Activated CD4-positive, alpha-beta memory T cell treated with anti-CD3 and anti-CD28 coated beads, Interleukin-2, amount 10 ng/mL, durations not matched to agents 7 days and 5 days (primary cell): ENCODE measurements around the gene TAMM41. TPM values are rescaled to one million over a fixed set of nuclear protein-coding genes. Genes with fewer than 3 reads are reported as not detected.
A peak's percentile ranks its signal among the peaks of the same experiment; 100 is the strongest.
"Not testable (repeated sequence)": the region's sequence is repeated elsewhere in the genome, so short reads cannot be mapped to it uniquely, and the experiment has no call there.

Experiments used
- CTCF ChIA-PET: fragments of 350-600 bp; sonication (Branson Sonifier 250); formaldehyde crosslinking; loops from one replicate; lab custom pipeline; 2021; ENCODE audit warnings: antibody characterized with exemption, inconsistent platforms; lab: Charles Lee
- POLR2A ChIA-PET: fragments of 350-600 bp; sonication (Branson Sonifier 250); formaldehyde crosslinking; loops from one replicate; lab custom pipeline; 2021; ENCODE audit warnings: antibody characterized with exemption; lab: Charles Lee
- DNase-seq: peaks from one replicate; pipeline ENCODE4 v3.0.0-alpha.2; 2020
- H3K27ac Mint-ChIP-seq: one replicate; pipeline ENCODE4 v1.8.0; 2021; ENCODE audit warnings: mild to moderate bottlenecking, mixed read lengths
- H3K27me3 Mint-ChIP-seq: one replicate; pipeline ENCODE4 v1.8.0; 2021; ENCODE audit warnings: mixed read lengths
- H3K36me3 Mint-ChIP-seq: one replicate; pipeline ENCODE4 v1.8.0; 2021; ENCODE audit warnings: low read depth, mixed read lengths
- H3K4me1 Mint-ChIP-seq: one replicate; pipeline ENCODE4 v1.8.0; 2021; ENCODE audit warnings: mixed read lengths
- H3K4me3 Mint-ChIP-seq: one replicate; pipeline ENCODE4 v1.8.0; 2021; ENCODE audit warnings: mild to moderate bottlenecking, mixed read lengths
- H3K9me3 Mint-ChIP-seq: one replicate; pipeline ENCODE4 v1.8.0; 2021; ENCODE audit warnings: mixed read lengths
- total RNA-seq, 2 experiments: library from RNA; stranded (reverse); gene quantifications; one replicate each; pipeline ENCODE4 v1.2.3, GENCODE V29; 2021

Gene TAMM41
- total RNA-seq, 2 experiments from 2014 or later = 19.5 to 20.9 TPM

DNA sequence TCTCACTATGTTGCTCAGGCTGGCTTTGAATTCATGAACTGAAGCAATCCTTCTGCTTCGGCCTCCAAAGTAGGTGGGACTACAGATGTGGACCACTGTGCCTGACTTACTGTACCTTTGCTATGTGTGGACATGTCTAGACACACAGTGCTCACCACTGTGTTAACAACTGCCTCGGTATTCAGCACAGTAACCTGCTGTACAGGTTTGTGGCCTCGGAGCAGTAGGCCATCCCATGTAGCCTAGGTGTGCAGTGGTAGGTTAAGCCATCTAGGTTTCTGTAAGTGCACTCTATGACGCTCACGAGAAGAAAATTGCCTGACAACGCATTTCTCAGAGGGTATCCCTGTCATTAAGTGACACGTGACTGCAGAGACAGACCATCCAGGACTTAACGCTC is 70.3 kb downstream of the TAMM41 start:
- Mint-ChIP-seq H3K4me1 (peaks cover 4% of the 10 kb centered on the region), H3K9me3 (no peaks in the 10 kb centered on the region), H3K36me3 (no peaks in the 10 kb centered on the region), H3K4me3 (no peak overlapping the region), H3K27ac (no peak overlapping the region), H3K27me3 (no peaks in the 10 kb centered on the region)
- CTCF ChIA-PET = interaction anchor here (1.7 kb wide), 1 partner anchor 28 kb away, joined by 4 read pairs; no protein-coding TSS in a partner anchor
- no peak for DNase-seq
- POLR2A ChIA-PET = no interaction called here

DNA sequence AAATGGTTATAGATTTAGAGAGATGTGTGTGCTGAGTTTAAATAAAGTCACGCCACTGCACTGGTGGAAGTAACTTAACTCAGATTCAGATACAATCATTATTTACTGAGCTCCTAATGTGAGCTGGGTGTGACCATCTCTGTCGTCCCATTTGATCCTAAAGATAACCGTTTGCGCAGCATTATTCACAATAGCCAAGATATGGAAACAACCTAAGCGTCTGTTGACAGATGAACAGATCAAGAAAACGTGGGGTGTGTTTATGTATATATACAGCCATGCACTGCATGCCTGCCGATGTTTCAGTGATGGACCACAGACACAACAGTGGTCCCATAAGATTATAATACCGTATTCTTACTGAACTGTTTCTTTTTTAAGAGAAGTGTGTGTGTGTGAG is 71.2 kb downstream of the TAMM41 start:
- ChIA-PET POLR2A (no interaction called here), CTCF (no interaction called here)
- no peaks in the 10 kb centered on the region for H3K36me3 Mint-ChIP-seq
- no peaks in the 10 kb centered on the region for H3K27me3 Mint-ChIP-seq
- no peak overlapping the region for H3K4me3 Mint-ChIP-seq
- no peaks in the 10 kb centered on the region for H3K9me3 Mint-ChIP-seq
- H3K4me1 Mint-ChIP-seq = peaks cover 13% of the 10 kb centered on the region
- H3K27ac Mint-ChIP-seq = no peak overlapping the region
- no peak for DNase-seq

DNA sequence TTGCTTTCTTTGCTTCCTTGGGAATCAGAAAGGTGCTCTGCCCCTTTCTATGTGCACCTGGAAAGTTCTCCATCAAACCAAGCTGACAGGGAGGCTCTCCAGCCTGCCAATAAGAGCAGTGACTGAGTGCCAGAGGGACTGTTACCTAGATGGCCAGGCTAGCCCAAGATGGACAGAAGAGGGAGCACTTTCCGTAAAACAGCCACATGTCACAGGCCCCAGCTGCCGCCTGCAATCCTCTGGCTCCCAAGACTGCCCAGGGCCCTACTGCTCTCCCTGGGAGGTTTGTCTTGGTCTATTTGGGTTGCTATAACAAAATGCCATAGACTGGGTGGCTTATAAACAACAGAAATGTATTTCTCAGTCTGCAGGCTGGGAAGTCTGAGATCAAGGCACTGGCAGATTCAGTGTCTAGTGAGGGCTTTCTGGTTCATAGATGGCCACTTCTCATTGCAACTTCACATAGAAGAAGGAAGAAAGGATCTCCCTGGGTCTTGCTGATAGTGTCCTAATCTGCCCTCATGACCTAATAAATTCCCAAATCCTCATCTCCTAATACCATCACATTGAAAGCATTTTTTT is 72.3 kb downstream of the TAMM41 start:
- no peak overlapping the region for H3K4me3 Mint-ChIP-seq
- ChIA-PET POLR2A (no interaction called here), CTCF (interaction anchor here (1.6 kb wide), 1 partner anchor 149 kb away, joined by 3 read pairs; no protein-coding TSS in a partner anchor)
- no peaks in the 10 kb centered on the region for H3K9me3 Mint-ChIP-seq
- H3K27me3 Mint-ChIP-seq = no peaks in the 10 kb centered on the region
- DNase-seq = no peak
- no peak overlapping the region for H3K27ac Mint-ChIP-seq
- no peaks in the 10 kb centered on the region for H3K36me3 Mint-ChIP-seq
- H3K4me1 Mint-ChIP-seq = peaks cover 24% of the 10 kb centered on the region

DNA sequence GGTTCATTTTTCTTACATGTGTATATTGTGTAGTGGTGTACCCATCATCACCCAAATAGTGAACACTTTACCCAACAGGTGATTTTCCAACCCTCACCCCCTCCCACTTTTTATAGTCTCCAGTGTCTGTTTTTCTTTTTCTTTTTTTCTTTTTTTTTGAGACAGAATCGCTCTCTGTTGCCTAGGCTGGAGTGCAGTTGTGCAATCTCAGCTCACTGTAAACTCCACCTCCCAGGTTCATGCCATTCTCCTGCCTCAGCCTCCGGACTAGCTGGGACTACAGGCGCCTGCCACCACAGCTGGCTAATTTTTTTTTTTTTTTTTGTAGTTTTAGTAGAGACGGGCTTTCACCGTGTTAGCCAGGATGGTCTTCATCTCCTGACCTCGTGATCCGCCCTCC is 74.8 kb downstream of the TAMM41 start:
- H3K27me3 Mint-ChIP-seq, H3K27ac Mint-ChIP-seq, DNase-seq, CTCF ChIA-PET, H3K9me3 Mint-ChIP-seq, H3K4me3 Mint-ChIP-seq, H3K36me3 Mint-ChIP-seq: not testable (repeated sequence)
- peaks cover 31% of the 10 kb centered on the region for H3K4me1 Mint-ChIP-seq
- POLR2A ChIA-PET = interaction anchor here (1.5 kb wide), 1 partner anchor 10 kb away, joined by 5 read pairs; no protein-coding TSS in a partner anchor

DNA sequence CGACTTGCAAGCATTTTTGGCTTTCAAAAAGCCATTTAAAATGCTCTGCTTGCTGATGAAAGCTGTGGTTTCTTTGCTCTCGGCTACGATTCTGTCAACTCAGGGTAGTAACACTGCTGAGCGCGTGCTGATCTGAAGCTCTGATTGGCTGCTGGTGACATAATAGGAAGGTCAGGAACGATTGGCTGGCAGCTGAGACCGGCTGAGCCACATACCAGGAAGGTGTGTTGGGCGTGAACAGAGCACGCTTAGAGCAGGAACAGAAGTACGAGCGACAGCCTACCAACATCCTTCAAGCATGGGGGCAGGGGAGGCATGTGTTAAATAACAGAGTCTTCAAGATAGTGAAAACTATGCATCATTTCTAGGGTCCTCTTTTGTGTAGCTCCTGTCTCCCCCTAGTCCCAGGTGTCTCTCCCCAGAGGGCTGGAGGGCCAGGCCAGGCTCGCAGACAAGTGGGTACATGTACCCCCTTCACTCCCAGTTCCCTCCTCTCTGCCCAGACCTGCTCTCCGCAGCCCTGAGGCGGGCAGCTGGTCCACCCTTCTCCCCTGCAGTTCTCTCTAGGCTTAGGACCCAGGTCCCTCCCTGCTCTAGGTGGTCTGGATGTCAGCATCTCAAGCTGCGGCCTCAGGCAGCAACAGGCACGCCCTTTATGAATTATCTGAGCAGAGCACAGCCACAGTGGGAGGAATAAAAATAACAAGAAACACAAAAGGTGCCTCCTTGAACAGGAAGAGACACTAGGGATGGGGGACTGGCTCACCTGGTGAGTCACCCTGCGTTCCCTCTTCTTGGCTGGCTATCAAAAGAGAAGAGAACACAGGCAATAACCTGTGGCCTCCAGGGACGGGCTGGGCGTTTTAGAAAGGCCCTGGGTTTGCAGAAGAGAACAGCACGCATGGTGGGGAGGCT is 76.0 kb downstream of the TAMM41 start:
- Mint-ChIP-seq H3K36me3 (no peaks in the 10 kb centered on the region), H3K9me3 (no peaks in the 10 kb centered on the region), H3K27me3 (no peaks in the 10 kb centered on the region), H3K4me3 (peak overlapping the region; percentile 26), H3K4me1 (peaks cover 40% of the 10 kb centered on the region), H3K27ac (peak overlapping the region; percentile 83)
- POLR2A ChIA-PET = interaction anchor here (0.9 to 2.2 kb wide), 10 partner anchors 9 to 498 kb away, joined by 3 to 32 read pairs (median 5); partner anchors contain the start of genes ATG7 and TAMM41
- CTCF ChIA-PET = interaction anchor here (0.9 to 2.1 kb wide), 5 partner anchors 13 to 76 kb away, joined by 3 to 10 read pairs (median 4); partner anchors contain the start of gene TAMM41
- peak; percentile 91 for DNase-seq

DNA sequence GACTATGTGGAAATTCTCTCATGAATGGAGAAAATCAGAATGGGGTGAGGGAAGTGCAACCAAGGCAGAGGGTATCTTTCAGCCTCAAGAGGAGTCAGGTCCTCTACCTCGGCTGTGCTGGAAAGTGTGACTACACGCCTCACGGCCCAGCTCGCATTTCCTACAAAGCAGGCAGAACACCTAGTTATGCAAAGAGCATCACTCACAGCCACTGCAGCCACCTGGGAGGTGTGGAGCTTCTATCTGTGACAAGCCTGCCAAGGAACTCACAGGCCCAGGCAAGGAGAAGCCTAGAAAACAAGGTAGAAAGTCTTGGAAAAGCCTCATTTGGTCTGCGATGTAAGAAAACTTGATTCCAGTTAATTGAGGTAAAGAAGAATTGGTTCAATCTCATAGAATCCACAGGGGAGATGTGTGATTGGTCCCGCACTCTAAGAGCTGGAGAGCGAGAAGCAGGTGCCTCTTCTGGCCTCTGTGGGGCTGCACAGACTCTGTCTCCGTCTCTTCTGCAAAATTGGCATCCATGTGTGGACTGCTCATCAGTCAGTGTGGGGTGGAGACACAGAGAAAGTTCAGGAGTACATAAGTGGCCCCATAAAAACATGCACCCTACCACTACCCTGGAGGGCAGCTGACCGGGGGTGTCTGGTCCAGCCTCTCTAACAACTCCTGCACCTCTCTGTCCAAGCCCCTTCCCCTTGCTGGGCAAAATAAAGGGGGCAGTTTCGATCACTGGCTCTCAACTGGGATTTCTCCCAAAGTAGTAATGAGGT is 76.8 kb downstream of the TAMM41 start:
- CTCF ChIA-PET = interaction anchor here (0.9 to 2.1 kb wide), 4 partner anchors 13 to 50 kb away, joined by 4 to 10 read pairs (median 4); no protein-coding TSS in a partner anchor
- no peak for DNase-seq
- no peaks in the 10 kb centered on the region for H3K9me3 Mint-ChIP-seq
- no peaks in the 10 kb centered on the region for H3K36me3 Mint-ChIP-seq
- H3K27ac Mint-ChIP-seq = peak overlapping the region; percentile 83
- no peaks in the 10 kb centered on the region for H3K27me3 Mint-ChIP-seq
- H3K4me1 Mint-ChIP-seq = peaks cover 48% of the 10 kb centered on the region
- peak overlapping the region; percentile 26 for H3K4me3 Mint-ChIP-seq
- POLR2A ChIA-PET = interaction anchor here (0.9 to 2.2 kb wide), 9 partner anchors 12 to 497 kb away, joined by 3 to 32 read pairs (median 5); partner anchors contain the start of genes ATG7 and TAMM41

DNA sequence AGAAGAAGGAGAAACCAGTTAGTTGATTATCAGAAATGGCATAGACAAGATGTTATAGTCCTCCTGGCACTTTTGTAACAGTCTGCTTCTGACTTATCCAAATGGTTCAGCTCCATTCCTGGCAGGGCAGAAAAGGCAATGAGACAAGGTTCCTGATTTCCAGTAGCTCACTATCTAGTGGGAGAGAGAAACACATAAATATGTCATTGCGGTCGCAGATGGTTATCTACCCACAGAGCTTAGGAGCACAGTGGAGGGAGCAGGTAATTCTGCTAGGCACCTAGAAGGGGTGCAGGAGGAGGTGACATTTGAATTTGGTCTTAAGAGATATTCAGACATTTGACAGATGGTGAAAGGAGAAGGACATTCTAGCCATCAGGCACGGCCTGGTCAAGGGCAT is 78.1 kb downstream of the TAMM41 start:
- POLR2A ChIA-PET = interaction anchor here (0.7 to 1.6 kb wide), 2 partner anchors 17 to 1461 kb away, joined by 3 to 4 read pairs; no protein-coding TSS in a partner anchor
- Mint-ChIP-seq H3K27ac (peak overlapping the region; percentile 36), H3K36me3 (no peaks in the 10 kb centered on the region), H3K4me1 (peaks cover 56% of the 10 kb centered on the region), H3K27me3 (no peaks in the 10 kb centered on the region), H3K4me3 (no peak overlapping the region), H3K9me3 (no peaks in the 10 kb centered on the region)
- DNase-seq = no peak
- CTCF ChIA-PET = no interaction called here

DNA sequence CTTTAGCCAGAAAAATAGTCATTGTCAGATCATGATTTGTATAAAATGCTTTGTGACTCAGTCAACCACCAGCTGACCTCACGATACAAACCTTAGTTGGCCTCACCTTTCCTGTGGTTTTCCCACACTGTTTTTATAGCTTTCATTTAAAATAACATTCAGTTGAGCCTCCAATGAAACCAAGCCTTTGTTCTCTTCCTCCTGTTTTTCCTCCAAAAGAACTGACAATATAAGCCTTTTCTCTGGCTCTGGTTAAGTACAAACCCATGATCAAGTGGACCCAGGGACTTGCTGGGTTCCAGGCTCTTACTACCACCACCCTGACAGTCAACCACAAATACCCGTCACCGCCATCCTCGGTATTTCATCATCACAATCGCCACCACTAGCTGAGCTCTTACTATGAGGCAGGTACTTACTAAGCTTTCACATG is 81.7 kb downstream of the TAMM41 start:
- POLR2A ChIA-PET = interaction anchor here (1.0 to 2.0 kb wide), 8 partner anchors 13 to 139 kb away, joined by 3 to 8 read pairs (median 4); partner anchors contain the start of gene TAMM41
- Mint-ChIP-seq H3K27me3 (no peaks in the 10 kb centered on the region), H3K4me1 (peaks cover 39% of the 10 kb centered on the region), H3K36me3 (no peaks in the 10 kb centered on the region), H3K4me3 (peak overlapping the region; percentile 61), H3K27ac (peak overlapping the region; percentile 96), H3K9me3 (no peaks in the 10 kb centered on the region)
- CTCF ChIA-PET = interaction anchor here (0.9 to 1.9 kb wide), 4 partner anchors 16 to 82 kb away, joined by 3 to 13 read pairs (median 8); partner anchors contain the start of gene TAMM41
- peak; percentile 80 for DNase-seq

DNA sequence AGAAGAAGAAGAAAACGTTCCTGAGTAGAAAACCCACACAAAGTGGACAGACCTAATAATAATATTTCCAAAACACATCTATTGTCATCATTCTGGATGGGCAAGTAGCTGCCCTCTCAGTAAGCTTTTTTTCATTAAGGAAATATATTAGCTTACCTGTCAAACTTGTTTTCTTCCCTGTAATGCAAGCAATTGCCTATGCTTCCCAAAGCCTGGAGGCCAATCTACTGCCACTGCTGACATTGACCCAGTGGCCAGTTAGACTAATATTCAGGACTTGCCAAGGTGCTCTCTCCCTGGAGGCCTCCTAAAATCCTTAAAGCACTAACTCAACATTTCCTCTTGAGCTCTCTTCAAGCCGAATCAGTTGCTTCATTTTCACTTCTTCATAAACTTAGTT is 86.7 kb downstream of the TAMM41 start:
- POLR2A ChIA-PET = no interaction called here
- Mint-ChIP-seq H3K4me3 (no peak overlapping the region), H3K27ac (no peak overlapping the region), H3K36me3 (no peaks in the 10 kb centered on the region), H3K4me1 (peaks cover 10% of the 10 kb centered on the region), H3K9me3 (no peaks in the 10 kb centered on the region), H3K27me3 (peaks cover 11% of the 10 kb centered on the region)
- DNase-seq = no peak
- CTCF ChIA-PET = interaction anchor here (0.6 kb wide), 1 partner anchor 60 kb away, joined by 3 read pairs; no protein-coding TSS in a partner anchor

DNA sequence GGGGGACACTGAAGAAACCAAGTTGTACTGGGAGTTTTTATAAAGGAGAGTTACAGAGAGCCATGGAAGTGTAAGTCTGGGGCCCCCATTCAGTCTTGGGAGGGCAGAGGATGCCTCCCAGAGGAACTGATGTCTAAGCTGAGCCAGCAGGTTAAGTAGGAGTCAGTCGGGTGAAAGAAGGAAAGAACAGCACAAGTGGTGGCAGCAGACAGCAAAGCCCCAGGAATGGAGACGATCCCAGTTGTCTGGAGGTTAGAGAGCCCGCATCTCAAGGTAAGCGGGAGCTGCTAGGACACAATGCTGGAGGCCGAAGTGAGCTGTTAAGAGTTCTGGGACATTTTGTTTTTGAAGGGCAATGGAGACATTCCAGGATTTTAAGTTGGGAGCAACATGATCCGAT is 88.8 kb downstream of the TAMM41 start:
- H3K4me1 Mint-ChIP-seq = no peaks in the 10 kb centered on the region
- DNase-seq = no peak
- no peak overlapping the region for H3K27ac Mint-ChIP-seq
- no peak overlapping the region for H3K4me3 Mint-ChIP-seq
- peaks cover 11% of the 10 kb centered on the region for H3K27me3 Mint-ChIP-seq
- no peaks in the 10 kb centered on the region for H3K9me3 Mint-ChIP-seq
- ChIA-PET CTCF (no interaction called here), POLR2A (interaction anchor here (0.8 kb wide), 1 partner anchor 13 kb away, joined by 4 read pairs; no protein-coding TSS in a partner anchor)
- no peaks in the 10 kb centered on the region for H3K36me3 Mint-ChIP-seq

DNA sequence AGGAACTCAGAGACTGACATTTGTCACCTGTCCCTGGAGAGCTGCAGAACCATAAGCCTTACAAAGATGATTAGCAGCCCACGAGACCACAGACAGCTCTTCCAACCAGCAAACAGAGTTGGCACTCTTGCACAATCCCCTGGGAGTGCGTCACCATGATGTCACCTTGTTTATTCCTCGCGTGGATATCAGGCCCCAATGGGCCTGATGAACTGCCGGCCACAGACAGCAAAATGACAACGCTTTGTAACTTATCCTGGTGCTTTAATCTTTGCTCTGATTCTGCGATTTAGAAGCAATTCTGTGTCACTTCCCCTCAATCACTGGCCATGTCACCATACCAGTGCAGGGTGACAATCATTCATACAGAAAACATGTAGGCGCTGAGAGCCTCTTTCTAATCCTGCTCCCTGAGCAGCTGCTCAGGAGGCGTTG is 89.2 kb downstream of the TAMM41 start:
- H3K27me3 Mint-ChIP-seq = peaks cover 11% of the 10 kb centered on the region
- no peak overlapping the region for H3K4me3 Mint-ChIP-seq
- POLR2A ChIA-PET = interaction anchor here (0.8 kb wide), 1 partner anchor 13 kb away, joined by 4 read pairs; no protein-coding TSS in a partner anchor
- CTCF ChIA-PET = no interaction called here
- H3K4me1 Mint-ChIP-seq = no peaks in the 10 kb centered on the region
- H3K27ac Mint-ChIP-seq = no peak overlapping the region
- H3K36me3 Mint-ChIP-seq = no peaks in the 10 kb centered on the region
- no peak for DNase-seq
- no peaks in the 10 kb centered on the region for H3K9me3 Mint-ChIP-seq

DNA sequence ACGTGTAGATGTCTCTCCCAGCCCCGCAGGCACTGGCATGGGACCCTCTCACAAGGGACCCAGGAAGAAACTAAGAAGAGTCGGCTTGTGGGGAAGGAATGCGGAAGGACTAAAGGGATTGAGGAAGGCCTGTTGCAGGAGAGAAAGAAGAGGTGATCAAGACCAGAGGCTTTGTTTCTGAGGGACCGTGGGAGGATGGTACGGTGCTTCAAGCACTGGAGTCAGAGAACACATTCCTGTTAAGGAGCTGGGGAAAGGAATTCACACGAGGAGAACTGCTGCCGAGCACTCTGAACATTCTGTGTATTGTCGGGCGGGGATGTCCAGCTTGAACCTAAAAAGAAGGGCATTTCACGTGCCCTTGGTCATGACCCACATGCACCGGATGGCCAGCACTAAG is 91.4 kb downstream of the TAMM41 start:
- no peak for DNase-seq
- Mint-ChIP-seq H3K4me3 (no peak overlapping the region), H3K27ac (no peak overlapping the region), H3K9me3 (no peaks in the 10 kb centered on the region), H3K27me3 (peaks cover 11% of the 10 kb centered on the region), H3K36me3 (no peaks in the 10 kb centered on the region), H3K4me1 (no peaks in the 10 kb centered on the region)
- CTCF ChIA-PET = no interaction called here
- POLR2A ChIA-PET = interaction anchor here (0.6 kb wide), 1 partner anchor 9 kb away, joined by 4 read pairs; no protein-coding TSS in a partner anchor
